Right lobe of liver (tissue), 6 donors: ENCODE results near the gene SLC10A7. TPM values are rescaled to one million over a fixed set of nuclear protein-coding genes. Genes with fewer than 3 reads are reported as not detected.
"Not testable (repeated sequence)": the region's sequence is repeated elsewhere in the genome, so short reads cannot be mapped to it uniquely, and the experiment has no call there.

Experiments used
- ATAC-seq, 4 donors: fragments of 200-7000 bp; cut with Tn5 transposase; one replicate each; pipeline ENCODE4 v1.9.1; 2020; ENCODE audit warnings: mild to moderate bottlenecking in 4 of 4, moderate library complexity in 4 of 4
- DNase-seq, 3 donors: peaks; one replicate each; pipeline ENCODE4 v3.0.0-alpha.2; 2020
- H3K27ac ChIP-seq, 3 donors: fragments of 200-600 bp; one replicate each; pipeline ENCODE4 v1.8.0; 2022
- H3K27me3 ChIP-seq, 2 donors: fragments of 200-600 bp; one replicate each; pipeline ENCODE4 v1.8.0; 2022
- H3K36me3 ChIP-seq, 4 donors: fragments of 200-600 bp; sonication (generic) in 1 of 4; one replicate each; pipeline versions ENCODE4 v1.5.1 to v1.8.0; 2017 to 2022; ENCODE audit warnings: control low read depth in 1 of 4
- H3K4me1 ChIP-seq, 4 donors: fragments of 200-600 bp; sonication (generic) in 1 of 4; one replicate each; pipeline versions ENCODE4 v1.5.1 to v1.8.0; 2017 to 2022; ENCODE audit warnings: control low read depth in 1 of 4
- H3K4me3 ChIP-seq, 3 donors: fragments of 200-600 bp; one replicate each; pipeline ENCODE4 v1.8.0; 2022
- H3K9me3 ChIP-seq, 4 donors: fragments of 200-600 bp; sonication (generic) in 1 of 4; one replicate each; pipeline versions ENCODE4 v1.5.1 to v1.8.0; 2017 to 2022; ENCODE audit warnings: control low read depth in 1 of 4
- POLR2A ChIP-seq: fragments of 450-650 bp; IDR thresholded peaks from one replicate; pipeline ENCODE4 v1.6.1; 2017; ENCODE audit warnings: antibody characterized with exemption, mild to moderate bottlenecking
- WGBS: methylation state at CpG from one replicate; pipeline ENCODE4 v1.1.6; 2018; ENCODE audit warnings: low coverage, low lambda C conversion rate; ENCODE audit not compliant: insufficient coverage; ENCODE audit errors: missing lambda C conversion rate; 5-methylcytosine and 5-hydroxymethylcytosine counted together
- intact Hi-C, 2 donors: fragments of 100-400 bp; cut with DNase I; formaldehyde crosslinking; loops; one replicate each; pipeline versions ENCODE4 v1.11.2 to v1.14.1; 2022
- total RNA-seq, 6 experiments: library from RNA; depleted of rRNA in 2 of 6; stranded (reverse); fragments of >200 nt in 2 of 6; fragmentation: NEBNext Ultra II Directional in 3 of 6; extraction: Animal tissue kit (Norgen Biotek cat#: 25700) in 3 of 6; gene quantifications; one replicate each; pipeline versions ENCODE4 v1.1.0 to v1.2.4, GENCODE V29; 2016 to 2023
- TF ChIP-seq, protein P1 (sequence below), 4 donors: fragments of 200-600 bp in 3 of 4; fragments of 450-650 bp in 1 of 4; IDR thresholded peaks; one replicate each; pipeline versions ENCODE4 v1.5.1 to v1.8.0; 2016 to 2022; ENCODE audit warnings: antibody characterized with exemption in 4 of 4, mild to moderate bottlenecking in 2 of 4
- donor health status: DM: no; HTN: yes; CAD: no.
- donor health status: DM: no; HTN: no; CAD: no.
- donor health status: DM: no; HTN: no; CAD: no.
- donor health status: DM: no; HTN: yes; CAD: no.
- donor health status: DM: no; HTN: yes; CAD: no.

SLC10A7 gene
- total RNA-seq, 6 experiments from 2014 or later, result 6.3 to 13.5 (median 9.5) TPM

DNA sequence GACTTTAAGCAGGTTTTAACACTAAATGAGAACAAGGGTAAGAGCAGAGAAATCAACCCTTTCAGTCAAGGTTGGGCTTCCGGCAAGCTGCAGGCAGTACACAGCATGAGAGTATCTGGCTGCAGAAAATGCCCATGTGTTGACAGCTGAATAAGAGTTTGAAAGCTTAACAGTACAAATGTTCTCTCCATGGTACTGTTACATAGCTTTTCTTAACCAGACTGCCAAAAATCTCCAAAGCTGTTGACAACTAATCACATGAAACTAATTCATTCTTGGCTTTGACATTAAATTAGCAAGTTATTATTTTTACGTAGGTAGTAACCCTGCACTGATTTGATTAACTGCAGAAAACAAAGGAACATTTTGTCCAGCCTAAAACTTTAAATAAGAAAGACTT is 153.5 kb downstream of the SLC10A7 start:
- 87% methylated on average over 2 of the region's 2 CpGs for WGBS
- Histone ChIP-seq H3K27ac (no peak overlapping the region), H3K4me3 (no peak overlapping the region), H3K9me3 (no peaks in the 10 kb centered on the region), H3K4me1 (no peaks in the 10 kb centered on the region), H3K36me3 (no peaks in the 10 kb centered on the region), H3K27me3 (no peaks in the 10 kb centered on the region)
- intact Hi-C loops, result no loop called here
- ATAC-seq, result no peak
- no peak for DNase-seq
- TF ChIP-seq, protein P1, sequence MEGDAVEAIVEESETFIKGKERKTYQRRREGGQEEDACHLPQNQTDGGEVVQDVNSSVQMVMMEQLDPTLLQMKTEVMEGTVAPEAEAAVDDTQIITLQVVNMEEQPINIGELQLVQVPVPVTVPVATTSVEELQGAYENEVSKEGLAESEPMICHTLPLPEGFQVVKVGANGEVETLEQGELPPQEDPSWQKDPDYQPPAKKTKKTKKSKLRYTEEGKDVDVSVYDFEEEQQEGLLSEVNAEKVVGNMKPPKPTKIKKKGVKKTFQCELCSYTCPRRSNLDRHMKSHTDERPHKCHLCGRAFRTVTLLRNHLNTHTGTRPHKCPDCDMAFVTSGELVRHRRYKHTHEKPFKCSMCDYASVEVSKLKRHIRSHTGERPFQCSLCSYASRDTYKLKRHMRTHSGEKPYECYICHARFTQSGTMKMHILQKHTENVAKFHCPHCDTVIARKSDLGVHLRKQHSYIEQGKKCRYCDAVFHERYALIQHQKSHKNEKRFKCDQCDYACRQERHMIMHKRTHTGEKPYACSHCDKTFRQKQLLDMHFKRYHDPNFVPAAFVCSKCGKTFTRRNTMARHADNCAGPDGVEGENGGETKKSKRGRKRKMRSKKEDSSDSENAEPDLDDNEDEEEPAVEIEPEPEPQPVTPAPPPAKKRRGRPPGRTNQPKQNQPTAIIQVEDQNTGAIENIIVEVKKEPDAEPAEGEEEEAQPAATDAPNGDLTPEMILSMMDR (IDR thresholded peaks at IDR 0.05), result no peak
- no peak for TF ChIP-seq POLR2A

DNA sequence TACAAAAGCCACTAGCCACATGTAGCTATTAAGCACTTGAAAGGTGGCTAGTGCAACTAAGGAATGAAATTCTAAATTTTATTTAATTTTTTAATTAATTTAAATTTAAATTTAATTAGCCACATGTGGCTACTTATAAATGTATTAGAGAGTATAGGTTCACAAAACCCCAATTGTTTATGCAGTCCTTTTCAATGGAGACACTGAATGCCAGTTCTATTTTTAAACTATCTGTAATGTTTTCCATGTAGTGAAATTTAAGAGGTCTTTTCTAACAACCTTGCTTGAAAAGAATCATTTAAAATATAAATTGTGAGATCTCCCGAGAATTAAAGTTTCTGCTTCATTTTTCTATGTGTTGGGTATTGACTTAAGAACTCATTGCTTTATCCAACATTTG is 154.4 kb downstream of the SLC10A7 start:
- no peaks in the 10 kb centered on the region for H3K27me3 ChIP-seq
- DNase-seq (no peak), ATAC-seq (no peak)
- intact Hi-C loops, result no loop called here
- H3K36me3 ChIP-seq, result no peaks in the 10 kb centered on the region
- H3K27ac ChIP-seq, result no peak overlapping the region
- no peak overlapping the region for H3K4me3 ChIP-seq
- no peak for TF ChIP-seq POLR2A
- TF ChIP-seq, protein P1 (IDR thresholded peaks at IDR 0.05), result no peak
- 28% methylated on average over 1 of the region's 1 CpG for WGBS
- H3K9me3 ChIP-seq, result peaks cover 0 to 2% (median 0%) of the 10 kb centered on the region in 4 donors
- H3K4me1 ChIP-seq, result no peaks in the 10 kb centered on the region

DNA sequence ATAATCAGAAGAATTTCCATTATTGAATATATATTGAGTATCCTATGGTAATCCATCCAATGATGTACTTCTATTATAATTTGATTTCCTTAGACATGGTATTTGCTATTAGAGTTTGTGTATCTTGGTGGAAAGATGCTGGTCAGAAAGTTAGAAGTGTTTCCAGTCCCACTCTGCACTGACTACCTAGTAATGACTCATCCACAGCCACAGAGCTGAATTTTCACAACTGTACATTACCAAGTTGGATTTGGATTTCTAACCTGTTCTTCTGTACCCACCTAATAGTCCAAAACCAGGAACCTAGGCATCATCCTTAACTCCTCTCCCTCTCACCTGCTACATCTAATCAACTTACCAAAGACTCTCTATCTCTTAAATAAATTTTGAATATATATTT is 162.0 kb downstream of the SLC10A7 start:
- Histone ChIP-seq H3K27me3 (no peaks in the 10 kb centered on the region), H3K4me3 (no peak overlapping the region), H3K27ac (no peak overlapping the region), H3K4me1 (no peaks in the 10 kb centered on the region), H3K36me3 (no peaks in the 10 kb centered on the region), H3K9me3 (peaks cover 0 to 2% (median 0%) of the 10 kb centered on the region in 4 donors)
- intact Hi-C loops, result no loop called here
- ATAC-seq (no peak), DNase-seq (no peak)
- TF ChIP-seq, protein P1 (IDR thresholded peaks at IDR 0.05), result no peak
- no peak for TF ChIP-seq POLR2A

DNA sequence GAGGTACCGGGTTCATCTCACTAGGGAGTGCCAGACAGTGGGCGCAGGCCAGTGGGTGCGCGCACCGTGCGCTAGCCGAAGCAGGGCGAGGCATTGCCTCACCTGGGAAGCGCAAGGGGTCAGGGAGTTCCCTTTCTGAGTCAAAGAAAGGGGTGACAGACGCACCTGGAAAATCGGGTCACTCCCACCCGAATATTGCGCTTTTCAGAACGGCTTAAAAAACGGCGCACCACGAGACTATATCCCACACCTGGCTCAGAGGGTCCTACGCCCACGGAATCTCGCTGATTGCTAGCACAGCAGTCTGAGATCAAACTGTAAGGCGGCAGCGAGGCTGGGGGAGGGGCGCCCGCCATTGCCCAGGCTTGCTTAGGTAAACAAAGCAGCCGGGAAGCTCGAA is 171.6 kb downstream of the SLC10A7 start:
- H3K36me3 ChIP-seq, H3K27ac ChIP-seq, H3K9me3 ChIP-seq, H3K27me3 ChIP-seq, intact Hi-C loops, ATAC-seq, H3K4me1 ChIP-seq, H3K4me3 ChIP-seq, DNase-seq: not testable (repeated sequence)
- WGBS, result no CpG with 5 or more reads among the region's 26 CpGs

- TF ChIP-seq POLR2A, result no peak
- TF ChIP-seq, protein P1 (IDR thresholded peaks at IDR 0.05), result no peak
- DNase-seq (no peak), ATAC-seq (no peak)
- no peaks in the 10 kb centered on the region for H3K36me3 ChIP-seq
- H3K4me3 ChIP-seq, result no peak overlapping the region
- no peaks in the 10 kb centered on the region for H3K27me3 ChIP-seq
- H3K9me3 ChIP-seq, result no peaks in the 10 kb centered on the region
- intact Hi-C loops, result no loop called here
- no peaks in the 10 kb centered on the region for H3K4me1 ChIP-seq
- H3K27ac ChIP-seq, result no peak overlapping the region
Observed at GRCh38 chr4:146349306-146349705, 172.4 kb downstream of the SLC10A7 start.
